IPS-18c (cell line): ENCODE data around the gene SYN1.

ENCODE experiments used
- H3K4me3 ChIP-seq: 2 replicates; pipeline ENCODE4 v1.7.0; 2013; ENCODE audit warnings: low read depth, mild to moderate bottlenecking, low read length, moderate library complexity; ENCODE audit not compliant: insufficient read depth
- H3K9me3 ChIP-seq: one replicate; pipeline ENCODE4 v1.6.1; 2013; ENCODE audit warnings: mild to moderate bottlenecking, low read length, moderate library complexity; ENCODE audit not compliant: control insufficient read depth, insufficient read depth

SYN1 gene

DNA sequence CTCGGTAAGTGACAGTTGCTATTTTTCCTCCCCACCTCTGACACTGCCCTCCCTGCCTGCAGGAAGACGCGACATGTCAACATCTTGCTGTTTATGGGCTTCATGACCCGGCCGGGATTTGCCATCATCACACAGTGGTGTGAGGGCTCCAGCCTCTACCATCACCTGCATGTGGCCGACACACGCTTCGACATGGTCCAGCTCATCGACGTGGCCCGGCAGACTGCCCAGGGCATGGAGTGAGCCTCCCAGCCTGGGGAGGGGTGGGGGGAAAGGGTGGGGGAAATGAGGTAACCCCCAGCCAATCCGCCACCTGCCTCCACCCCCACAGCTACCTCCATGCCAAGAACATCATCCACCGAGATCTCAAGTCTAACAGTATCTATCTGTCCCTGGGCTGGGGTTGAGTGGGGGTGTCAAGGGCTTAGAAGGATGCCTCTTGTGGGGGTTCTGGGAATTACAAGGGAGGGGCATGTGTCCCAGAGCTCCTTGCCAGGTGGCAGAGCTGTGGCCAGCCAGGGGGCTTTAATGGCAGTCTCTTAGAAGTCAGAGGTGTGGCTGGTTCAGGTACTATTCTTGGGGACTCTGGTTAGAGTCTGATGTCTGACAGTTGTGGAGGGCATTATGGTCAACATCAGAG lies 50.9 kb downstream of the SYN1 start:
- Histone ChIP-seq H3K4me3 (no peak overlapping the region), H3K9me3 (peaks cover 18% of the 10 kb centered on the region)

DNA sequence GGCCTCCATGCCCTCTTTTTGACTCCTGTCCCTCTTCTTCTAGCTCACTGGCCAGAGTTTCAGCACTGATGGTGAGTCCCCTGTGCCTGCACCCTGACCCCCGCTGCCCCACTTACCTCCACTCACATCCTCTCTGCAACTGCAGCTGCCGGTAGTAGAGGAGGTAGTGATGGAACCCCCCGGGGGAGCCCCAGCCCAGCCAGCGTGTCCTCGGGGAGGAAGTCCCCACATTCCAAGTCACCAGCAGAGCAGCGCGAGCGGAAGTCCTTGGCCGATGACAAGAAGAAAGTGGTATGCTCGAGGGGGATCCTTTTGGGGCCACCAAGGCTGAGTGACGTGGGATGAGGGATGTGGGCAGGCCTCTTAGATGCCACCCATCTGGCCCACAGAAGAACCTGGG lies 52.8 kb downstream of the SYN1 start:
- H3K4me3 ChIP-seq: no peak overlapping the region
- H3K9me3 ChIP-seq: peaks cover 11% of the 10 kb centered on the region

DNA sequence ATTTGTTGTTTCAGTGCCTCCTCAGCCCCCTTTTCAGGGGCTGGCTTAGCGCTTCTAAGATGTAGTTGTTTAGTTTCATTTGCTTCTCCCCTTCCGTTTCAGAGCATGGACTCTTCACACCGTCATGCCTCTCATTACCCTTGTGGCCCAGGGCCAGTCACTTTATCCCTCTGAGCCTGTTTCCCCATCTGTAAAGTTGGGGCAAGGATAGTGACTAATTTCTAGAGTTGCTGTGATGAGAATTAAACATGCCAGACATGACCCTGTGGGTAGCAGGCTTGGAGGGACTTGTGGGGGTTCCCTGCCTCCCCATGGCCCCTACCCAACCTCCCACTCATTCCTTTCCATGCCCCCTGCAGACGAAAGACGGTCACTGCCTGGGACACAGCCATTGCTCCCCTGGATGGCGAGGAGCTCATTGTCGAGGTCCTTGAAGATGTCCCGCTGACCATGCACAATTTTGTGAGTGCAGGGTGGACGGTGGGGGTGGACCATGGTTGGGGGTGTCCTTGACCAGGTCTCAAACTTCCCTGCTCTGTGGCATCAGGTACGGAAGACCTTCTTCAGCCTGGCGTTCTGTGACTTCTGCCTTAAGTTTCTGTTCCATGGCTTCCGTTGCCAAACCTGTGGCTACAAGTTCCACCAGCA lies 55.1 kb downstream of the SYN1 start:
- Histone ChIP-seq H3K9me3 (peaks cover 8% of the 10 kb centered on the region), H3K4me3 (no peak overlapping the region)

DNA sequence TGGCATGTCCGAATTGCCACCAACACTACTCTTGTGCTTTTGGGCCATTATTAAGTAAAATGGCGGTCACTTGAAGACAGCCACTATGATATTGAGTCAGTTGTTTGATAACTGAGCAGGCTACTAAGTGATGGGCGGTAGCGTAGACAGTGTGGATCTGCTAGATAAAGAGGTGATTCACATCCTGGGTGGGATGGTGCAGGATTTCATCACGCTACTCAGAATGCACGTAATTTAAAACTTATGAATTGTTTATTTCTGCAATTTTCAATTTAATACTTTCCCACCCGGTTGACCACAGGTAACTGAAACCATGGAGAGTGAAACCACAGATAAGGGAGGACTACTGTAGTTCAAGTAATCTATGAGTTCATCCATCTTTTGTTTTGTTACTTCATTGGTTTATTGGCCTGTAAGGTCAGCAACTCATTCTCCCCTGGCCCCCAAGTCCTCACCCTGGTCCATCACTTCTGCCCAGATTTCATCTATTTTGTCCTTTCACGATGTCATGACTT lies 55.8 kb downstream of the SYN1 start:
- H3K9me3 ChIP-seq: peaks cover 8% of the 10 kb centered on the region
- no peak overlapping the region for H3K4me3 ChIP-seq

DNA sequence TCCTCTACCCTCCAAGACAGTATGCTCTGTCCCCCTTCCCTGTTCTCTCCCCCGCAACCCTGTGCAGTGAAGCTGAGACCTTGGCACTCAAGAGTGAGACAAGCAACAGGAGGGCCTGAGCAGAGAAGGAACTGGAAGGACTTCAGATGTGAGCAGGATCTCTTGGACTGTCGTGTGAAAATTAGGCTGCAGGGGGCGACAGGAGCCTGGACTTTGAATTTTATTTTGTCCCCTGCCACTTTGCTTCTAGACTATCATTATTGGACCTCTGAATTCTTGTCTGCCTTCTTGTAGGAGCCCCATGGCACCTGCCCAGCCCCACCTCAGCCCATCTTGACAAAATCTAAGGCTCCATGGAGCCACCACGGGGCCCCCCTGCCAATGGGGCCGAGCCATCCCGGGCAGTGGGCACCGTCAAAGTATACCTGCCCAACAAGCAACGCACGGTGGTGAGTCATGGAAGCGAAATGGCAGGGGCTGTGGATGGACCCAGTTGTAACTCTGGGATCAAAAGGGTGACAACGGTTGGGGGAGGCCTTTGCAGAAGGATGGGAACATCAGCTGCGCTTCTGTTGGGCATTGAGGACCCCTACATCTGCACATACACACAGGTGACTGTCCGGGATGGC lies 56.9 kb downstream of the SYN1 start:
- no peak overlapping the region for H3K4me3 ChIP-seq
- H3K9me3 ChIP-seq: peaks cover 6% of the 10 kb centered on the region

- H3K9me3 ChIP-seq: peaks cover 6% of the 10 kb centered on the region
- H3K4me3 ChIP-seq: peak overlapping the region; percentile 74
These were observed 58.0 kb downstream of the SYN1 start for GRCh38 chrX:47561659-47562151.

DNA sequence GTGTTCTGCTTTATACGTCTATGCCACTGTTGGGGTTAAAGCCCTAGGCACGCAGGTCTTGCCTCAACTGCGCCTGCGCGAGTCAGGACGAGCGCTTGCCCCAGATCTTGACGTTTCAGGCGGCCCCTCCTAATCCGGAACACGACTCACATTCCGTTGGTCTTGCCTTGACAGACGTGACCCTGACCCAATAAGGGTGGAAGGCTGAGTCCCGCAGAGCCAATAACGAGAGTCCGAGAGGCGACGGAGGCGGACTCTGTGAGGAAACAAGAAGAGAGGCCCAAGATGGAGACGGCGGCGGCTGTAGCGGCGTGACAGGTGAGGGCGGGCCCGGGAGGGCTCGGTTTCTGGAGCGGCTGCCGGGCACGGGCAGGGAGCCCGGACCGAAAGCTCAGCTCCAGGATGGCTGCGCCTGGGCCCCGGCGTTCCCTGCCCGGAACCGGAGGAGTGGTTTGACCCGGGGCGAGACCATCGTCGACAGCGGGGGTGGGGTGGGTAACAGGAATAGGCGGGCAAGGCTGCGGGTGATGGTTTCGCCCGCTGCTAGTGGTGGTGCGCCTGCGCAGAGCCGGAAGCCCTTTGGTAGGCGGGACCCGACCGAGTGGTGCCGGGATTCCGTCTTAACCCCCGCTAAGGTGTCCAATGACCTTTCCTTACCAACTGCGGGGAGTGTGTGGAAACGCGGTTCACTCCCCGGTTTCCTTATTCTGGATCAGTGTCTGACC lies 58.6 kb downstream of the SYN1 start, which contains the start of gene ARAF:
TSS of gene ARAF (plus strand) at position 272 of the 725 bp plus-strand sequence. CDS start 1,763 bp downstream, outside the sequence.
- peak within 1 kb of the TSS; percentile 74 for H3K4me3 ChIP-seq
- H3K9me3 ChIP-seq: peaks cover 4% of the 10 kb centered on the region

DNA sequence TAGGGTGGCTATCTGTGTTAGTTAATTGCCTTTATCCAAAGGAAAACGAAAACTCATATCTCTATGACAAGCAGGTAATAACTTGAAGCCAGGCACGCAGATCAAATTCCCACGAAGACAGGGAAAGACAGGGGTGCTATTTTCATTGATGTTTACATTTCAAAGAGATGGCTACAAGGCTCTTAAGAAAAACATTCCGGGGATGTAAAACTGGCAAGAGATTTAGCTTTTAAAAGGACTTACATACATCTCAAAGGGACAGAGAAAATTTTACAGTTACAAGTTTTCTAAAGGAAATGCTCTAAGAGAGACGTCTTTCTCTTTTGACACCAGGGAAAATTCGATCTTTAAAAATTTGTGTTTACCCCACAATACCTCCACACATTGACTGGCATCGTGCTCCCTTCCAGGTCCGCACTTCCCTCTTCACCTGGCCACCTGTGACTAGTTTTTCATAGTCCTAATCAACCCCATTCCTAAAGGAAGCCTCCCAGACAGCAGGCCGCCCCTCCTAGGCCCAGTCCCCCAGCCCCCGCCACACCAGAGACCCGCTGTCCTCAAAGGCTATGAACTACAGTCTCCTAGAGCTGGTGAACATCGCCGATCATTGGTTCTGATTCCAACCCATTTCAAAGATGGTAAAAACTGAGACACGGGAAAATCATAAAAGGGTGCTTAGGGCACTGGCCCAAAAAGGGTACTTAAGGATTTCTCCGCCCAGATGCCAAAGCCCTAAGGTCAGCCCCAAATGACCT lies 59.3 kb downstream of the SYN1 start:
- peaks cover 4% of the 10 kb centered on the region for H3K9me3 ChIP-seq

DNA sequence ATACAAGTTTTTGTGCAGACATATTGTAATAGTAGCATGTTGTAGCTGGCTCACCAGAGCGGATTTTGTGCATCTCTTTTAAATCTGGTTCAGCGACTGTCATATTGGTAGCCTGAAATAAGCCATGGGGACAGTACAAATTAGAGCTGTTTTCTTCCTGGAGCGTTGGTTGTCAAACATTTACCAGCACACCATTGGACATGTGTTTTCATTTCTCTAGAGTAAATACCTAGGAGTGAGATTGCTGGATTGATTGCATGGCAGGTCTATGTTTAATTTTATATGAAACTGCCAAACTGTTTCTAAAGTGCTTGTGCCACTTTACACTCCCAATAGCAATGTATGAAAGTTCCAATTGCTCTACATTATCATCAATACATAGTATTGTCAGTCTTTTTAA lies 61.2 kb downstream of the SYN1 start:
- Histone ChIP-seq H3K9me3 (peaks cover 6% of the 10 kb centered on the region), H3K4me3 (no peak overlapping the region)

More for the DNA sequence above, 59.3 kb downstream of the SYN1 start:
- peak overlapping the region; percentile 43; the same call in 1 of the 2 replicates for H3K4me3 ChIP-seq

GRCh38 chrX:47556045-47556623 lies 63.5 kb downstream of the SYN1 start:
- peak overlapping the region; percentile 50; the same call in 1 of the 2 replicates for H3K4me3 ChIP-seq
- H3K9me3 ChIP-seq: peaks cover 10% of the 10 kb centered on the region

- H3K9me3 ChIP-seq: peaks cover 4% of the 10 kb centered on the region
- no peak overlapping the region for H3K4me3 ChIP-seq
These were observed 76.2 kb downstream of the SYN1 start for GRCh38 chrX:47543496-47543895.

DNA sequence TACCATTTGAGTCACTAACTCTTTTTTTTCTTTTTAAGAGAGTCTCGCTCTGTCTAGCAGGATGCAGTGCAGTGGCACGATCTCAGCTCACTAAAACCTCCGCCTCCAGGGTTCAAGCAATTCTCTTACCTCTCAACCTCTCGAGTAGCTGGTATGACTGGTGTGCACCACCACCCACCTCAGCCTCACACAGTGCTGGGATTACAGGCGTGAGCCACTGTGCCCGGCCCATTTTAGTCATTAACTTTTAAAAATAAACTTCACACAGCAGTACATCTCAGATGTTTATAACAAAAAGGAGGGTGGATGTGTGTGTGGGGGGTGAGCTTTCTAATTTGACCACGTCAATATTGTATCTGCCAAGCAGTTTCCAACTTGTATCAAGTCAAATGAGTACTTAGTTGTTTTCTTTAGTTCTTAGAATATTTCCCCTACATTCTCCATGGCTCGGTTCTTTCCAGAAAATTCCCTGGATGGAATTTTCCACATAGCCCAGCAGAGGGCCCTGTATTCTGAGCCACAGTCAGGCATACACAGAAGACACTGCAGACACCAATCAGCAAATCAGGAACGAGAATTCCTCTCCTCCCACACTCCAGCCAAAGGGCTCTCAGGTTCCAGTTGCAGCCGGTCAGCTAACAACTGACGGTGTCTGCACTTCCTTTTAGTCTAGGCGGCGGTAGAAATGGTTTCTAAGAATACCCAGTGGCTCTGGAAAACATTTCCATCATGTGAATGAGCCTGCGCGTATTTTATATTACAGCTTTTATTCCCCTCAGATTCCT lies 78.7 kb downstream of the SYN1 start:
- peaks cover 4% of the 10 kb centered on the region for H3K9me3 ChIP-seq
- no peak overlapping the region for H3K4me3 ChIP-seq

DNA sequence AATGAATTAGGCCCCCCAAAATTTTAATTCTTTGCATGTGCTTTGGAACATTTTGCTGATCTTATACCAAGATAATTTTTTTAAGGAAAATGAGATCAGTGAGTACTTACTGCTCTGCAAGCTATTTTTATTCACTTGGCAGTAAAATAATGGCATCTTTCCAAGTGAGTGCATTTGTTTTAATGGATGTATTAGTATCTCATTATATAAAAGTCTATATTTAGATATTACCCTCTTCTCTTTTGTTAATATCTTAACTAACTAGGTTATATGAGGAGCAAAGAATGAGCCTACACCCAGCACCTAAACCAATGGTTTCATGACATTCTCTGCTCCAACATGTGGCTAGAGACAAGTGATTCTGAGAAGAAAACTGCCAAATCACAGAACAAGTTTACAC lies 79.8 kb downstream of the SYN1 start:
- Histone ChIP-seq H3K9me3 (peaks cover 3% of the 10 kb centered on the region), H3K4me3 (no peak overlapping the region)

- Histone ChIP-seq H3K9me3 (peaks cover 2% of the 10 kb centered on the region), H3K4me3 (no peak overlapping the region)
These were observed 89.6 kb downstream of the SYN1 start for GRCh38 chrX:47530049-47530448.

GRCh38 chrX:47529548-47529947 lies 90.1 kb downstream of the SYN1 start:
- Histone ChIP-seq H3K4me3 (no peak overlapping the region), H3K9me3 (peaks cover 2% of the 10 kb centered on the region)

DNA sequence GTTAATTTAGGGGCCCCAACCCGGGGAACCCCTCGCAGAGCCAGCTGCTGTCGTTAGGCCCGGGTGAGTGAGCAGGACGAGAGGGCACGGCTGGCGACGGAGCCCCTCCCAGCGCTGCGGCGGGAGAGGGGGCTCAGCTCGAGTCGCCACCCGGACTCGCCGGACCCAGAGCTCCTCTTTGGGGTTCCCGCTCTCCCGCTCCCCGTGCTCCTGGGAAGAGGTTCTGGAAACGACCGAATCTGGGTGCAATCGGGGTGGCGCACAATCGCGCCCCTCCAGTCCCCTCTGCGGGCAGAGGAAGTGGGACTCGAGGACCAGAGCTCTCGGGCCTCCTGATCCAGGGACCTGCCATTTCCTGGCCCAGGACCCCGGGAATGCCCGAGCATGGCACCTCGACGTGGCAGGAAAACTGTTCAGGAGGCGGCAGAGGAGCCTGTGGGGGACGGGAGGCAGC lies 95.9 kb downstream of the SYN1 start:
- H3K9me3 ChIP-seq: no peaks in the 10 kb centered on the region
- peak overlapping the region; percentile 50 for H3K4me3 ChIP-seq
